Stomach (tissue), 4 donors: ENCODE measurements around the gene SF1.

Source experiments
- CTCF ChIP-seq, 7 experiments: fragments of 450-650 bp in 4 of 7; fragments of 200-600 bp in 3 of 7; sonication (generic) in 3 of 7; IDR thresholded peaks; one replicate each; pipeline ENCODE4 v1.5.1; 2016 to 2019; ENCODE audit warnings: antibody characterized with exemption in 7 of 7, control low read depth in 2 of 7, mild to moderate bottlenecking in 1 of 7
- POLR2AphosphoS5 ChIP-seq, 3 donors: sonication (generic); formaldehyde crosslinking; IDR thresholded peaks; one replicate each; pipeline ENCODE4 v1.6.1; 2016; ENCODE audit warnings: antibody characterized with exemption in 3 of 3

- TF ChIP-seq CTCF (IDR thresholded peaks at IDR 0.05), result no peak
- TF ChIP-seq POLR2AphosphoS5 (IDR thresholded peaks at IDR 0.05), result no peak
These were observed 23.4 kb upstream of the SF1 start for GRCh38 chr11:64801561-64802369.
